ENCODE measurements around the gene CASK.

- TF ChIP-seq CTCF (IDR thresholded peaks at IDR 0.05 in 8 of 11, conservative IDR thresholded peaks at IDR 0.05 in 3 of 11) = no peak
- TF ChIP-seq POLR2A (IDR thresholded peaks at IDR 0.05) = no peak
- TF ChIP-seq POLR2AphosphoS5 (IDR thresholded peaks at IDR 0.05) = no peak
Observed at GRCh38 chrX:41923978-41924683, 777 bp upstream of the CASK start.
